Central memory CD4-positive, alpha-beta T cell (primary cell): ENCODE measurements around the gene CBFA2T3.

Source experiments
- DNase-seq: peaks from one replicate; pipeline ENCODE4 v3.0.0; 2022

The CBFA2T3 gene

GRCh38 chr16:88995746-88996535 lies 18.9 kb upstream of the CBFA2T3 start:
- no peak for DNase-seq

- DNase-seq = no peak
Observed at GRCh38 chr16:88995194-88995593, 18.2 kb upstream of the CBFA2T3 start.

GRCh38 chr16:88994695-88995094 lies 17.7 kb upstream of the CBFA2T3 start:
- no peak for DNase-seq

DNA sequence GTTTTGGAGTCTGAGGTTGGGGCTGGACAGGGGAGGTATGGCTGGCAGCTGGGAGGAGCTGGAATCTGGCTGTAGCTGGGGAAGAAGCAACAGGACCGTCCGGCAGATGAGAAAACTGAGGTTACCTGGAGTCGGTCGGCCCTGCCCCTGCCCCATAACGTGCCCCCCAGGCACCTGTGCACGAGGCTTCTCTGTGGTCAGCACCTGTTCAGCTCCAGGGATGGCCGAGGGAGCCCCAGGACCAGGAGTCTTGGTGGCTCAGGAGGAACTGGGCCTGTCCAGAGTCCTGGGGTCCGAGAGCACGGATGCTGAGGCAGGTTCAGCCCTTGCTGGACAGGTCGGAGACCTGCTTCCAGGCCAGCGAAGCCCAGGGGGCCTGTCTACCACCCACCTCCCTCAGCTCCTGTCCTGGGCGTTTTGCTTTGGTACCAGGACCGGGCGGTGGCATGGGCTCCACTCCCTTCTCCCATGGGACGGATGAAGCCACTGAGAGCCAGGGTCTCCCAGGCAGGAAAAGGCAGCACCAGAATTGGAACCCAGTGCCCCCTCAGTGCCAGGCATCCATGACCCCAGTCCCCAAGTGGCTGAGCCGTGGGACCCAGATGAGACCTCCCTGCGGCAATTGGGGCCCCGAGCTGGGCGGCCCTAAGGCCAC lies 17.1 kb upstream of the CBFA2T3 start:
- DNase-seq = no peak

GRCh38 chr16:88993166-88993761 lies 16.3 kb upstream of the CBFA2T3 start:
- DNase-seq = no peak

DNA sequence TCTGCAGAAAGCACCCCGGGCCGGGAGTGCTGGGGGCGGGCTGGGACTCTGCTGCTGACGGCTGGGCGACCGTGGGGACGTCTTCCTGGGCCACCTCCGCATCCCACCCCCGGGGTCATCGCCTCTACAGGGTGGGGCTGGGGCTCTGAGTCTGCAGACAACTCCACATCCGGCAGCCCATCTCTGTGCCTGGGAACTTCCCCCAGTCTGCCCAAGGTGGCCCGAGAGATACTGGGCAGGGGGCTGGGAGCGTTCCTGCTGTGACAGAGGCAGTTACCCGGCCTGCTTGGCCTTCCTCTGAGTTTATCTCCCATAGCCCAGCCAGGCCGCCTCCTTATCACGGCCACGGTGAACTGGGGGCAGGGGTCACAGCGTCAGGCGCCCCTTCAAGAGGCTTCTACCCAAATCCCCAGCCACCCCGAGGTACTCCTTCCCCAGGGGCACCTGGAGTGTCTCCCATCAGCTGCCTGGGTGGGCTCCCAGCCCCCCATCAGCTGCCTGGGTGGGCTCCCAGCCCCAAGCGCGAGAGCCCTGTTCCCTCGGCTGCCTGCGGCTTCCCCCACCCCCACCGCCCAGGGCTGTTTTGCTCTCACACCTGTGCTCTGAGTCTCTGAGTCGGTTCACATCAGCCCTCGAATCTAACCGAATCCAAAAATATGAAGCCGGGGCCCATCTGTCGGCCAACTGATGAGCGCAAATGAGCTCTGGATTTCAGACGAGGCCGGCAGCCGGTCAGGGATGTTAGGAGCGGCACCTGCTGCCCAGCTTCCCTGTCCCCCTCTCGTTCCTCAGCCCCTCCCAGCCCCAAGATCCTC lies 15.6 kb upstream of the CBFA2T3 start:
- DNase-seq = no peak

- no peak for DNase-seq
Observed at GRCh38 chr16:88991813-88992350, 14.9 kb upstream of the CBFA2T3 start.

DNA sequence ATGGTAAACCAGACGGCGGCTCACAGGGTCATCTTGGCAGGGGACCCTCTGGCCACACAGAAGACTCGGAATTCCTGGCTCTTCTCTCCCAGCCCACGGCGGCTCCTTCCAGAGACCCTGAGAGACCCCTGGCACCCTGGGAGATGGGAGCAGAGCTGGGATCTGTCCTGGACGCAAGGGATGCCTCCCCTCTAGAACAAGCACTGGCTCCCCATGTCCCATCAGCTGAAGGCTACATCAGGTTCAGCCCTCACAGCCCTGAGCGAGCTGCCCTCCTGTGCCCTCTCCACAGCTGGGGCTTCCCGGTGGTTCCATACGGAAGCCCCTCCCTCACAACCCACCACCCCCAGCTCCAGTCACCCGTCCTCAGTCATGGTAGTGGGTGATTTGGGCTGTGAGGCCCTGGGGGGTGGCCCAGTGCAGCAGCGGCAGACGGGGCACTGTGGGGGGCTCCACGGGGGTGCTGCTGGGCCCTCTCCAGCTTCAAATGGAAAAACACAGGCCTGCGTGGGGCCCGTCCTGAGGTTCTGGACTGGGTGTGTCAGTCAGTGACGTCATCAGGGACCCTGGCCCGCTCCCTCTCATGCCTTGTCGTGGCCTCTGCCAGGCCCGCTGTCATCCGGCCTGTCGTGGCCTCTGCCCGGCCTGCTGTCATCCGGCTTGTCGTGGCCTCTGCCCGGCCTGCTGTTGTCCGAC lies 13.0 kb upstream of the CBFA2T3 start:
- no peak for DNase-seq

DNA sequence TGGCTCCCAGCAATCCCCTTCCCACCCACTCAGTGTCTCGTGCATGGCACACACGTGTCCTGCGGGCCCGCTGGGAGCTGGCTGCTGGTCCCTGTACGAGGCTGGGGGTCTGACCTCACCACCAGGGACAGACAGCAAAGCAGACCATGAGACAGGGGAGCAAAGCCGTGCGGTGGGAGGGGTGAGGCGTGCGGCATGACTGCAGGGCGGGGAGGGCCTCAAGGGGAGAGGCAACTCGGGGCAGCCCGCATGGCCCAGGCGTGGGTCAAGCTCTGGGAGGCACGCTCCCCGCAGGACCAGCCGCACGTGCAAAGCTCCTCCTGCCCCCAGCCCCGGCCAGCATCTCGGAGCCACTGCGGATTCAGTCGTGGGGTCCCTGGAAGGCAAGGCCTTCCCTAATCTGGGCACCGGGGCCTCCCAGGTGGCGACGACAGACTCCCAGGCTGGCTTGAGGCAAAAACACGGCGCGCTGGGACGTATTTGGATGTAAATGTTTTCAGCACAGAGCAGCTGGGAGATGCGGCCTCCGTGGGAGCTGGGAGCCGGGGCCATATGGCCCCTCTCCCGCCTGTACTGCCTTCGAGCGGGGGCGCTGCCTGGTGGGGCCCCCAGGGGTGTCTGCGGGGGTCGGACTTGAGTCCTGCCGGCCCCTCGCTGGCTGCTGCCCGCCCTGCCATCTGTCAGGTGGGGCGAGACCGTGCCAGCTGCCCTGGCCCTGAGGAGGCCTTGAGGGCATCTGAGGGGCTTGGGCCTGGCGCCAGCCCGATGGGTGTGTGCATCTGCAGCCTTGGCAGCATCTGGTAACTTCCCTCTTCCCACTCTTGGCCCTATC lies 12.2 kb upstream of the CBFA2T3 start:
- no peak for DNase-seq

- DNase-seq = no peak
Observed at GRCh38 chr16:88985521-88985920, 8.5 kb upstream of the CBFA2T3 start.

DNA sequence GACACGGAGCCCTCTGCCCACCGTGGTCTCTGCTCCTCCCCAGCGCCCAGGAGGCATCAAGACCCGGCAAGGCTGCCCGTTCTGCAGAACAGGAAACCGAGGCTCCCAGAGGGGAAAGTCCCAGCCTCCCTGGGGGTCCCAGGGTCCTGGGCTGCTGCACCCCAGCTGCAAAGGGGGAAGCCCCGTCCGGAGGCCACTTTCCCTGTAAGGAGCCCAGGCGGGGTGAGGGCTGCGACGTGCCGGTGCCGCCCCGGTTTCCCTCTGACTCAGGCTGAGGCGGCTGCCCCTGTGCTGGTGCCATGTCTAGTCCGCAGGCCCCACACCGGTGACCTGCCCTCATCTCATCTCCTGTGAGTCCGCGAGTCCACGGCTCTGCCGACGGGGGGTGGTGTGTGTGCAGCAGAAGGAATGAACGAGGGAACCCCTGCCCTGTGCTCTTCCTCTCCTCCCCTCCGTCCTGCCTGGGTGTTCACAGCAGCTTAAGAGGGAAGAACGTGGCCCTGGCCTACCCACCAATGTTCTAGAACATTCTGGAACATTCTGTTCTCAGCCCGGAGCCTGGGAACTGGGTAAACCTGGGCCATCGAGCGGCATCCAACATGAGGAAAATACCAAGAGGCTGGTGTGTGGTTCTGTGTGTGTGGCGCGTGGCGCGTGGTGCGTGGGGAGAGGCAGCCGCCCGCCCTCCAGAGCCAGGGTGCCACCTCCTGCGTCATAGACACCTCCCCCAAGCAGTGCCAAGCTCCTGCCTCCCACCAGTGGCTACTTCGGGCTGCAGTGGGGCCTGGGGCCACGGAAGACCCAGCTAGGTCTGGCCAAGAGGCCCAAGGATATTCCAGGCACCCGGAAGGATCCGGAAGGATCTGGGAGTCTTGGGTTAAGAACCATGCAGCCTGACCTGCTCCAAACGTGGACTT lies 7.0 kb upstream of the CBFA2T3 start:
- no peak for DNase-seq

DNA sequence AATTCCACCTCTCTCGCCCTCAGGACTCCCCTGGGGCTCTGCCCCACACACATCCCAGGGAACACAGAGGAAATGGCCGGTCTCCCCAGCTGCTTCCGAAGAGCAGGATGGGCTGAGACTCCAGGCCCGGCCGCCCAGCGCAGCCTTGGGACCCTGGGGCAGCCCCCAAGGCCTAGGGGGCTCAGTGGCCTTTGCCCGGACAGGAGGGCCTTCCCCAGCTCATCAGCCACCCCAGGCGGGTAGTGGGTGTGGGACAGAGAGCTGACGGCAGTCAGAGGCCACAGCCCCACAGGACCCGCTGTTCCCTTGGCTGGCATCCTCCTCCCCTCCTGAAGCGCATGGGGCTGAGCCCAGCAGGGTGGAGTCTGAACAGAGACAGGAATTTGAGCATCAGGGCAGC lies 6.2 kb upstream of the CBFA2T3 start:
- DNase-seq = no peak

DNA sequence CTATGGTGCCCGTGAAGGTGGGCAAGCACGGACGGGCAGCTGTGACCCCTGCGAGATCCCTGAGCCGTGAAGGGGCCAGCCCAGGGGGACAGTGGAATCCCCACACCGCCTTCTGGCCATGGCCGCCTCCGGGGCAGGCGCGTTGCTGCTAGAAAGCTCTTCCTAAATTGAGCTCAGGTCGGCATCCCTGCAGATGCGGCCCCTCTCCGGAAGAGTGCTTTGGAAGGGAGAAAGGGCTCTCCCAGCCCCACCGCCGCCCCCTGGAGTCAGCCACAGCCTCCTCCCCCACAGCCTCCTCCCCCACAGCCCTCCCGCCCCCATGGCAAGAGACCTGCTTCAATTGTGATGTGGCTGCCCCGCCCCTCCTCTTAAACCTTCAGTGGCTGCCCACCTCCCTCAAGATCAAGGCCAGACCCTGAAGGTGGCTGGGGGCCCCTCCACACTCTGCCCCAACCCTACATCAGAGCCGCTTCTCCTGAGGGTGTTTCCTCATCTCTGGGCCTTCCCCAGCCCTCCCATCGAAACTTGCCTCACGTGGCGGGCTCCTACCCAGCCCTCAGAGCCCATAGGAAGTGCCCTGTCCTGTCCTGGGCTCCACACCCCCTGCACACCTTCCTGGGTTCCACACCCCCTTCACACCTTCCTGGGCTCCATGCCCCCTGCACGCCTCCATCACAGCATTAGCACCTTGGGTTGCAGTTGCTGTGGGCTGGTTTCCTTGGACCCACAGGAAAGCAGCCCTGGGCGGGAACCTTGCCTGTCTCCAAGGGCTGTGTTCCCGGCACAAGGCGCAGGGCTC lies 5.5 kb upstream of the CBFA2T3 start:
- DNase-seq = no peak

GRCh38 chr16:88979353-88980015 lies 2.5 kb upstream of the CBFA2T3 start:
- DNase-seq = no peak

GRCh38 chr16:88978608-88979346 lies 1.8 kb upstream of the CBFA2T3 start:
- DNase-seq = no peak

DNA sequence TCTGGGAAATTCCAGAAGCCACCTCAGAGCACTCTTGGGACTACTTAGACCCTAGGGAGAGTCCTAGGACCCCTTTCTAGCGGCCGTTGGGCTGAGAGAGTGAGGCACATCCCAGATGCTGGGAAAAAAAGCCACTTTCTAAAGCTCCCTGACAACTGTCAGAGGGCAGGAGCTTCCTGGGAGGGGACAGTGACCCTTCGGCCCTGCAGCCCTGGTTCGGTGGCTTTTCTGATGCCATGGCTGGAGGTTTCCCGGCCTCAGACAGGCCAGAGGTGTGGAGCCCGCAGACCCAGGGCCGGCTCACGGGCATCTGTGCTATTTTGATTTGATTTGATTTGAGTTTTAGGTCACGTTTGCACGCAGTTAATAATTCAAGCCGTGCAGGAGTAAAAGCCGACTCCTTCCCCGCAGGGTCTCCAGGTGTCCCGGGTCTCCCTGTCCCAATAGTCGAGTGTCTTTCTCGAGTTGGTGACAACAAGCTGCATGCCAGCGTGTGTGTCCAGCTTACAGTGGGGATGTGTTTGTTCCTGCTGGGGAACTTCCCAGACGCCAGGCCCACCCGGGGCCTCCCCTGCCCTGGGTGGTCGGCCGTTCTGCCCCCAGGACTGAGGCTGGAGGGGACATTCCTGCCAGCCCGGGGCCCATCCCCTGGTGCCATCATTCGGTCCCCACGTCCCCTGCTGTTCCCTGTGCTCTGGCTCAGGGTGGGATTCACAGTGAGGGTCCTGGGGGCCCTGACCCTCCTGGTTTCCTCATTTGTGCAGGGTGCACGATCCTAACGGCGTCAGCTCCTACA lies 1.0 kb upstream of the CBFA2T3 start:
- DNase-seq = no peak

DNA sequence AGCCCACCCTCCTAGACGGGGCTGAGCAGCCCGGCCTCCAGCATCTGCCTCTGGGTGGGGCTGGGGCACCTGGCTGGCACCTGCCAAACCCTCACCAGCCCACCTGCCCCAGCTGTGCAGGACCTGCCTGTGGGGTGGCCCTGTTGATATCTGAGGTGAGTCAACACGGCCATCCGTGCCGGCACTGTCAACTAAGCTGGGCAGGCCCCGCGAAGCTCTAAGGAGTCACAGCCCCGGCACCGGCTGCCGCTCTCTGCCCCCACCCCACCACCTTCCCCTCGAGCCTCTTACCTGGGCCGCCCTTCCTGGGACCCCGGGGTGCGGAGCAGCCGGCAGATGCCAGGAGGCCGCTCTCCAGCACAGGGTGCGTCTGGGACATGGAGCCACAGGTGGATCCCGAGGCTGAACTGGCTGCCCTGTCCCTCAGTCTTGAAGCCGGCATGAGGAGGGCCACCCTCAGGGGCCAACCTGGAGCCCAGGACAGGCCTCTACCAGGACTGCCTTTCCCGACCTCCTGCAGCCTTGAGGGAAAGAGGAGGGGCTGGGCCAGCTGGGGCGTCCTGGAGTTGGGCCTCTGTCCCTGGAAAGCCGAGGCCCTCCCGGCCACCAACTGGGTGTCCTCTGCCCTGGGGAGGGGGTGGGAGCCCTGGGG lies 515 bp downstream of the CBFA2T3 start:
- DNase-seq = no peak
